NCI-H1436 (cell line): ENCODE data around the gene PTPRO.
A peak's percentile ranks its signal among the peaks of the same experiment; 100 is the strongest.

ENCODE experiments used
- DNase-seq: peaks from one replicate; lab custom pipeline; 2025; lab: John Stamatoyannopoulos, UW

The PTPRO gene

DNA sequence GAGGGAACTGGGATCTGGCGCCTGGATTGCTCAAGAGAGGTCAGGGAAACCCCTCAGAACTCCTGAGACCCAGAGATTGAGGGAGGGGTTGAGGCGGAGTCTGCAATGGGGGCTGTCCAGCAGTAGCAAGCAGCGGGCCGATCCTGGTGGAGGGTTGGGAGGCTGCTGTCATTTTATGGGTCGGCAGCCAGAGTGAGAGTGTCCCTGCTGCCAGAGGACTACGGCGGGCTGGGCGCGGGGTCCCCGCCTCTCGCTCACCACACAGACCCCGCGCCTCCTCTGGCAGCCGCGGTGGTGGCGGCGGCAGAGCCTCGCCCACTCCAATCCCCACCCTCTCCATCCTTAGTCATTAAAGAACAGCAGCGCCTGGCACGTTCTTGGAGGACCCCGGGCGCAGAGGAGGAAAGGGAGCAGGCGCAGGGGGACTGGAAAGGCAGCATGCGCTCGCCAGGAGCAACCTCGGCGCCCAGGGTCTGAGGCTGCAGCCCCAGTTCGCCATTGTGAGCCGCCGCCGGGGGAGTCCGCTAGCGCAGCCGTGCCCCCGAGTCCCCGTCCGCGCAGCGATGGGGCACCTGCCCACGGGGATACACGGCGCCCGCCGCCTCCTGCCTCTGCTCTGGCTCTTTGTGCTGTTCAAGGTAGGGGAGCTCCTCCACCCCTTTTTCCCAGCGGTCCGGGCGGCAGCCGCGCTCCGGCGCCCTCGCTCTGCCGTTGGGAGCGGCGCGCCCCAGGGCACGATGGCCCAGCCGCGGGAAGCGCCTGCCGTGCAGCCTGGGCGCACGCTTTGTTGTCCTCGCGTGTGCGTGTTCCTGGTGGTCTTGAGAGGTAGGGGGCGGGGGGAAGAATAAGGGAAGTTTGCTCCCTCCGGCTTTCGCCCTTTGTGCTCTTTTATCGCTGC, at the start of gene PTPRO:
Gene PTPRO (plus strand): TSS at position 345 of the 898 bp plus-strand sequence.
- DNase-seq, result peak; percentile 63

DNA sequence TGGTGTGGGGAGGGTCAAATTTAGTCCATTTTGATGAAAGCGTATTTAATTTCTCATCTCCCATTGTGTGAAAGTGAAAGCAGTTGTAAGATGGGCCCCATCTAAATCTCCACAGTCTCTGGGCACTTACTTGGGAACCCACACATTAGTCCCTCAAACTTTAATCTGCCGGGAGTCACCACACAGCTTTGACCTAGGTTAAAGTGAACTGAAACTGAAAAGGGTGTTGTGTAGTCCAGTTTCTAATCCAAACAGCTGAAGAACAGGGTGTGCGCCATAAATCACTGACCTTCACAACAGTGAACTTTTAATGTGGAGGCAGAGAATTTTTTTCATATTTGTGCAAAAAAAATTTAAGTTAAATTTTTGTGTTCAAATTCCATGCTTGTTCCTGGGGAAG, 48.4 kb upstream of the PTPRO start:
- no peak for DNase-seq

DNA sequence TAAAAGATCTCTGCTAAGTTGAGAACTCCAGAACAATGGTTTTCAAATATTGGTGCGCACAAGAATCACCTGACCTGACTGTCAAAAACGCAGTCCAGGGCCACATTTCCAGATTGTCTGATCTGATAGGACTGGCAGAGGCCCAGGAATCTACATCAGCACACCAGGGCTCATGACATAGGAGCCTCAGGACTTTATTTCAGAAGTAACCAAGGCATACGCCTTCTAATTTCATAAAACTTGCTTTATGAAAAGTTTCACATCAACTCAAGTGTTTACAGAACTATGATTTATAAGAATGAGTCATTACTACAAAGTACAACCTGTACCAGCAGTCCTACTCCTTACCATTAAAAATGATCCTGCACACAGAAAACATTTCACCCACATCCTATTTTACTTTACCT, 47.7 kb upstream of the PTPRO start:
- no peak for DNase-seq

DNA sequence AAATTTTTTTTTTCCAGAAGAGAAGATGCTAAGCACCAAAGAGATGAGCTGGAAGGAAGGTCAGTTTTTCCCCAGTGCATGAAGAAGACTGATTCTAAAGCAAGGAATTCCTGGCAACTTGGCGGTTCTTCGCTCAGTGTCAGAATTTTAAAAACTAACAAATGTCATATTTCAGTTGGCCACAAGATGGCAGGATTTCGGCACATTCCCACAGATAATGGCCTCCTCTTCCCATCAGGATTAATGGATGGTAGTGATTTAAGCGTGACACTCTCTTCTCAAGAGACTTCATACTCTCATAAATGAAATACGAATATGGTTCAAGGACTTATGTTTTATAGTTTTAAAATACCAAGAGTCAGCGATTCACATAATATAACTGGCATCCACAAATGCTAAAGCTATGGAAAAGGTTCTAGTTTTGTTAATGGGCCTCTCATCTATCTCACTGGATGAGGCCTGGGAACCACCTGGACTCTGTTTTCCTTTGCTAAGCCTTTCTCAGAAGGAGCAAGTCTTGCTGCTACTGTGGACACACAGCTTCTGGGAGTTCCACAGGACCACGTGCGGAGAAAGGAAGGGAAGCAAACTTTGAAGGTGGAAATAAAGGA, 46.1 kb upstream of the PTPRO start:
- no peak for DNase-seq

DNA sequence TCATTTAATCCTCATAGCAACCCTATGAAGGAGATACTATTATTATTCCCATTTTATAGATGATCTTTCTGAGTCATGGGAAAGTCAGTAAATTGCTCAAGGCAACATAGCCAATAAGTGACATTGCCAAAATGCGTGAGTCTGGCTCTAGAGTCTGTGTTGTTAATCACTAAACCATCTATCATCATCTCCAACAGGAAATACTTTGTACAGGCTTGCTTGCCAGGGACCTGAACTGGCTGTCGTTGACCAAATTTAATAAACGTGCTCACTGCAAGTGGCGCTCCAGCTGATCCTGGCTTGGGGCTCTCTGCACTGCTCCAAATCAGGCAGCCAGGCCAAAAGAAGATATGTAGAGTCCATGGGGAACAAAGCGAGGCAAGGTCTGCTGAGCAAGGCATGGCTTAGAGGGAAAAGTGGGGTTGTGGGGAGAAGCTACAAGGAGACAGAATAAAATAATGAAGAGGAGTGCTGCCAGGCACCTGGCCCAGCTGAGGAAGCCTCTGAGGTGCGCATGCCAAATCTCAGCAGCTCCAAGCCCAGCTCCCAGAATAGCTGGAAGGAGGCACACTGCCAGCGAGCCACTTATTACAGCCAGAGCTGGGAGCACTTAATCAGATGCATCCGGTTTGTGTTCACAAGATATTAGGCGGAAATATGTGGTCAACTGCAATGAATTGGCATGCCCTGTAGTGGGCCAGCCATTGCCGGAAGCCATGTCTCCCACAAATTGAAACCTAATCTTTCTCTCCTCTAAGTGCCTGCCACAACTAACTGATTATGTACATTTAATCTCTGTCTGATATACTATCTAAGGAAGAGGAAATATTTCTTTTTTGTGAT, 43.3 kb upstream of the PTPRO start:
- DNase-seq, result no peak

DNA sequence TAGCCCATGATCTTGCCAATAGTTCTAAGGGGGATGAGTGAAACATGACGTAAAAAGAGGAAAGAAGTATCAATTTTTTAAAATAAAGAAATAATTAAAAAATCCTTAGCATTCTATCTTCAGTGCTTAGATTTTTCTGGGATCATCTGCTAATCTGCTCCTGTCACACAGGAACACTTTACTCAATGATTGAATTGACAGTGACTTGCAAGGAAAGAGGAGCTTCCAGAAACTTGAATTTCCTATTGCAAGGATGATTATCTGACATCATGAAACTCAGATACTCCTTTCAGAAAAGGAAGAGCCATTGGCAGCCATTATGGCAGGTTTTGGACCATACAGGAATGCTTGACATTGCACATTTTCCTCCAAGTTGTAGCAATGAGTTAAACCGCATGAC, 41.4 kb upstream of the PTPRO start:
- DNase-seq, result no peak

DNA sequence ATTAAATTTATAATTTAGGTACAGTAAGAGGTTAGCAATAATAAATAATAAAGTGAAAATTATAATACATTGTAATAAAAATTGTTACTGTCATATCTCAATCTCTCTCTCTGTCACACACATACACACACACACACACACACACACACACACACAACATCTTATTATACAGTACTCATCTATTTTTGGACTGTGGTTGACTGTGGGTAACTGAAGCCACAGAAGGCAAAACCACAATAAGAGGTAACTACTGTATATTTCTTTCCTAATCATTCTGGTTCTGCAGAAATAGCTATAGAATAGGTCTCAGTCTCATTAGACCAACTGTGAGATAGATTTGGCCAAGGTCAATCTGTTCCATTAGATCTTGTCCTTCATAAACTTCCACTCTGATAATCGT, 33.1 kb upstream of the PTPRO start:
- no peak for DNase-seq

DNA sequence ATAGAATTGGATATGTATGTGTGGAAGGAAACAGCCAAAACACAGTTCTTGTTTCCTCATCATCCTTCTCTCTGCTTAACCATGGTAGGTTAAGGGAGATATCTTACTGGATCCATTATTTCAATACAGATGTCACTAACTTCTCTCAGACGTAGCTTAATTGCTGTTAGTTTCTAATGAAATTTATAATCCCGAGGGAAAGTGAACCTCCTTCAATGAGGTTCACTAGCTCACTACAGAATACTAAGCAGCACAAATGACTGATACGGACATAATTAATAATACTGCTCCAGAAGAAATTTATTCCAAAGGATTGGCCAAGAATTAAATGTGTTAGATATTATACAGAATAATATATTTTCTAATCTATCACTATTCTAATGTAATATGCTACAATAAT, 28.6 kb upstream of the PTPRO start:
- DNase-seq, result no peak

DNA sequence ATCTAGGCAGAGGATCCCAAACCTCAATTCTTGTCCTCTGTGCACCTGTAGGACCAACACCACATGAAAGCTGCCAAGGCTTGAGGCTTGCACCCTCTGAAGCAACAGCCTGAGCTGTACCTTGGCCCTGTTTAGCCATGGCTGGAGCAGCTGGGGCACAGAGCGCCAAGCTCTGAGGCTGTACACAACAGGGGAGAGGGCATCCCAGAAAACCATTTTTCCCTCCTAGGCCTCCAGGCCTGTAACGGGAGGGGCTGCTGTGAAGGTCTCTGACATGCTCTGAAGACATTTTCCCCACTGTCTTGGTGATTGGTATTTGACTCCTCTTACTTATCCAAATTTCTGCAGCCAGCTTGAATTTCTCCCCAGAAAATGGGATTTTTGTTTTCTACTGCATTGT, 22.4 kb upstream of the PTPRO start:
- no peak for DNase-seq

DNA sequence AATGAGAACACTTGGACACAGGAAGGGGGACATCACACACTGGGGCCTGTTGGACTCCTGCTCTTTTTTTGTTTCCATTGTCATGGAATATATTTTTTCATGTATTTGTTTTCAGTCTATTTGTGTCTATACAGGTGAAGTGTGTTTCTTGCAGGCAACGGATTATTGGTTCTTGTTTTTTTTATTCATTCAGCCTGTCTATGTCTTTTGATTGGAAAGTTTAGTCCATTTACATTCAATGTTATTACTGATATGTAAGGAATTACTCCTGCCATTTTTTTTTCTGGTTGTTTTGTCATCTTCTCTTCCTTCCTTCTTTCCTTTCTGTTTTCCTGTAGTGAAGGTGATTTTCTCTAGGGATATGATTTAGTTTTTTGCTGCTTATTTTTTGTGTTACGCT, 18.0 kb upstream of the PTPRO start:
- no peak for DNase-seq

DNA sequence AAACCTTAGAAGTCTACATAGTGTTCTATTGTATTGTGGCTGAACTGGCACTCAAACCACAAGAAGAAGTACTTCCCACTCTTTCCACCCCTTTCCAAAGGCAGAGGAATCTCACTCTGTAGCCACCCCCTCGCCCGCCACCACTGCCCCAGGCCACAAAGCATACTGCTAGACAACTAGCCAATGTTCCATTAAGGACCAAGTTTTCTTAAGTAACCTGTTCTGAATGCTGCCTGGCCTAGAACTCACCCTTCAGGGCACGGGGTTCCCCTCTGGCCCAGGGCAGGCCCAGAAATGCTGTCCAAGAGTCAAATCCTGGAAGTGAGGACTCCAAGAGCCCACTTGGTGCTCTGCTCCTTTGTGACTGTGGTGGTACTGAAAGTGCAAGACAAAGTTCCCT, 15.7 kb upstream of the PTPRO start:
- no peak for DNase-seq

DNA sequence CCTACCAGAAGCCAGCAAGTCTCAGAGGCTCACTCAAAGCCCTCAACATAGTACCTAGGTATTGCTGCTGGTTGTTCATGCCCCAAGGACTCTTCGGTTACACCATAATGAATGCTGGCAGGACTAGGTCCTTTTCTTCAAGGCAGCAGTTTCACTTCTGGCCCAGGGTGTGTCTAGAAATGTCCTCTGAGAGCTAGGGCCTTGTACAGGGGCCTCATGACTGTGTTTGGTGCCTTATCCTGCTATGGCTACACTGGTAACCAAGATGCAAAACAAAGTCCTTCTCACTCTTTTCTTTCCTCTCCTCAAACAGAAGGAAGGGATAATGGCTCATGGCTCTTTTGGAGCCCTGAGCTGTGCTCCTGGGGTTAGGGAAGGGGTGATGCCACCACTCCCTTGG, 15.2 kb upstream of the PTPRO start:
- no peak for DNase-seq

DNA sequence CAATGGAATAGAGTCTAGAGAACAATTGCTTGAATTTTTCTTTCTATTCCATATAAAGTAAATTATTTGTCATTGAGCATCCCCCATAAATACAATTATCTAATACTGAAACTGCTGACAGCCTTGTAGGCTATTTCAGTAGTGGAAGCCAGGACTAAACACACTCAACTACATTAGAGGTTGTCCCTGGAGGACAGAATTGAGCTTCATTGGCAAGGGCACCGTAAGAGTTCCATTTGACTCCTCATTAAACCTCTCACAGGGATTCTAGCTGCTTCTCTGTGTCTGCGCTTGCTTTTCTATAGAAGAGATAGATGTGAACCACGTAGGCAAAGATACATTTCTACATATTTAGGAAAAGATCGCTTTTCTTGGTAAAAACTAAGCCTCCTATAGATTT, 3.5 kb upstream of the PTPRO start:
- DNase-seq, result peak; percentile 46

DNA sequence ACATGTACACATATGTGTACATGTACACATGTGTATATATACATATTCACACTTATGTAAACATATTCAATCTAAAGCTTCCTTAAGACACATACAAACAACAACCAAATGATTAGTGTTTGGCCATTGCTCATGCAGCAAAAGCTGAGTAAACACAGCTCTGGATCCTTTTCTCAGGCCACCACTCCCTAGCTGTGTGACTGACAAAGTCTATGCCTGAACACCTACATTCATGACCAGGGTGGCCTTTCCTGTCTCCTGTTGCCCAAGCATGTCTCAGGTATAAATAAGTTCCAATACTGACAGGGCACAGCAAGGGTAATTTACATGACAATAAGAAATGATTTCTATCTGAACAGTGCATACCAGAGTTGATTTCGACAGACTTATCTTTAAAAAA, 1.4 kb upstream of the PTPRO start:
- DNase-seq, result no peak

DNA sequence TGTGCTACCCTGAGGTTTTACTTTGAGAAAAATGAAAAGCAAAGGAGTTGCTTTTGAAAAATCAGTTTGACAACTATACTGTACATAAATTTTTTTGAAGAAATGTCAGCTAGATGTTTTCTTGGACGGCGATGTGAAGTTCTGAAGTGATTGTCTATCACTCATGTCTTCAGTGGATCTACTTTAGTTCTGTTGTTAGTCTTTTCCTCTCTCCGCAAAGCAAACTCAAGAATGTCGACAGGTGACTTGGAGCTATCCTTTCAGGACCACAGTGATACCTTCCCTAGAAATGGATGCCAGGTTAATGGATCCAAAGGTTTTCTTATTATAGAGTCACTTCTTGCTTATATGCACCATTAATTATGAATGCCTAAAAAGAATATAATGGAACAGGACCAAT, 1.2 kb downstream of the PTPRO start:
- no peak for DNase-seq

DNA sequence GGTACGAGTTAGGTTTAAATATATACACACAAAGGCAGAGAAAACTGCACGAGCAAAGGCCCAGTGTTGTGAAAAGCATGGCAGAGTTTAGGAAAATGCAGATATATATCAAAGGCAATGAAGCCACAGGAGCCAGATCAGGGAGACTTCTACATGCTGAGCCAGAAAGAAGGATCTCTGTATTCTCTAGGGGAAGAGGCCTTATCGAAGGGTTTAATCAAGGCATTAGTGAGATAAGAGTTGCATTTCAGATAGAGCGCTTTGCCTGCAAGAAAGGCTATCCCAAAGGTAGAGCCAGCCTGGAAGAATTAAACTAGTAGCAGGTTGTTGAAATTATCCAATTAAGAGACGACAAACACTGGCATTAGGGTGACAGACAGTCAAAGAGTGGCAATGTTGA, 7.6 kb downstream of the PTPRO start:
- no peak for DNase-seq

DNA sequence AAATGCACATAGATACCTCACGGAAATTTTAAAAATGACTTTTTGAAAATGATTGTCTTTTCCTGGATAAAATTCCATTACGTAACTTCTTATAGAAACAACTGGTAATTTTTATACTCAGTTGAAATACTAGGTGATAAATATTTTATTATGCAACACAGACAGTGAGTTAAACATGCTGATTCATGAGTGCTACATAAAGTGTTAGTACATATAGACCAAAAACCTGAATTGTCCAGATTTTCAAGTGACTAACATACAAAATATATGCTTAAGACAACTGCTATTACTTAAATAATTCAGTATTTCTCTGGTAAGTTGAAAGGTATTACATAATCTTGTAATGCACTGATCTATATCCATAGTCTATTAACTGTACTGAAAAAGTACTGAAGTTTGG, 11.9 kb downstream of the PTPRO start:
- DNase-seq, result no peak

DNA sequence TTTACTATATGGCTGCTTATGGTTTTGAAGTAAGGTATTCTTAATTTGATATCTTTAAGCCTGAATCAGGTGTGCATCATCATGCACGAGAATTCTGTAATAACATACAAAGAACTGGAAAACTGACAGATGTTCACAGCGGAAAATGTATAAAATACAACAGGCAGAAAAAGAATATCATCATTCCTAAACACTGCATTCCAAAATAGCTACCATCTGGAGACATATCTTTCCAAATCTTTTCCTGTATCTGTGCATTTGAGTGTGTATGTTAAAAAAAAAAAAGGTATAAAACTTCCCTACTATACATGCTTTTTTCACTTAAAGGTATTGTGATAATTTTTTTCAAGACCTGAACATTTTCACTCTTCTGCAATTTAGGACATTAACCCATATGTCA, 13.7 kb downstream of the PTPRO start:
- DNase-seq, result no peak

DNA sequence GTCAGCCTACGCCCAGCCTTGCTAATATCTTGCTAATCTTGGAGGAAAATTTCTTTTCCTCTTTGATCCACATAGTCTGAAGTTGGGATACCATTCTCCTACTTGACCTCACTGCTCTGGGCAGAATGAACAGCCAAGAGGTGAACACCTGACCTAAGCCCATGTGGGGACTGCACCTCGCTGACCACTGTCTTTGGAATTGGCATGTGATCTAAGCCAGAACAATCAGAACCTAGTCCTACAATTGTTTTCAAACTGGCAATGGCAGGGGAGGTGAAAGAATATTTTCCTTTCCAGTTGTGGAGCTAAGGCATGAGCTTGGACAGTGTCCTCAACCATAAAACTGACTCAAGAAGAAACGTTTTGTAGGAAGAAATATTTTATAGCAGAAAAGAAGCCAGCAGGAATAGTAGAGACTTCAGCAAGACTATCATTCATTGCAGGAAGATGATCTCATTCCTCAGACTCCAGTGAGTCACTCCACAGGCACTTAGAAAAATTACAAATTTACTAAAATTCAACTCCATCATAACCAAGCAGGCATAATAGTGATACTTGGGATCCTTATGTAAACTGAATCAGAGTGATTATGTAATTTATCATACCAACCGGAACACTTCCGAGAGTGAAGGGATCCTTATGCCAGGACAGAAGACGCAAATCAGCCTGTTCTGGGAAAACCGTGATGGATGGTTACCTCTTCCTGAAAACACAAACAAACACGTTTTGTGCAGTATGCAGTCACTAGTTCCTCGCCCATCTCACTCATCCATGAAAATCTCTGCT, 14.7 kb downstream of the PTPRO start:
- no peak for DNase-seq

DNA sequence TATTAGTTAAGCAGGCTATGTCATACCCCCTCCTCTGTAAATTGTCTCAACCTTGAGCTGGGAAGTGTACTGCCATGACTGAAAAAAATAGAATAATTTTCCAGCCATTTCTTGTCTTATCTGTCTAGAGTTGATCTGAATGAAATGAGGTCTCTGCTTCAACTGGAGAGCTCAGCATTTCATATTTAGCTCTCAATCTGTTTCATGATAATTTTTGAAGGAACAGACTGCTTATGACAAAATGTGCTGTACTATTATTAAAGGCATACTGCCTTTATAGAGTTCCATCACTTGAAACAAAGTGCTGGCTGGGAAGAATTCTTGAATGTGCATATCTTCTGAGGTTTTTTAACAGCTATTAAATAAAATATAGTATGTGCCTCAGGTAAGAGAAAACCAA, 19.1 kb downstream of the PTPRO start:
- no peak for DNase-seq

DNA sequence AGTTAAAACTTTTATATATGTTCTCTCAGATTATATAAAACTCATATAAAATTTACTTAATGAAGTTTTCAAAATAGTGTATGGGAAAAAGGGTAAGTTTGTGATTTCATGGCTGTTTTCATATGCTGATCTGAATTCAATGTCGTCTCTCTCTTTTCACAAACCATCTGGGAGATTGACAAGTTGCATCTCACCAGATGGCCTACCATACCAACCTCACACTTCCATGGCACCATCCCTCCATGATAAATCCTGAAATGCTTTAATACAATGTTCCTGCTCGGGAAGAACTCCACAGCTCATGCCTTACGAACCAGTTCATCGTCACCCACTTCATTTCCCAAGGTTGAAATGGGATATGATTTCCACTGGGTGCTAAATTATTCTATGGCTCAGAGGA, 22.3 kb downstream of the PTPRO start:
- DNase-seq, result no peak

DNA sequence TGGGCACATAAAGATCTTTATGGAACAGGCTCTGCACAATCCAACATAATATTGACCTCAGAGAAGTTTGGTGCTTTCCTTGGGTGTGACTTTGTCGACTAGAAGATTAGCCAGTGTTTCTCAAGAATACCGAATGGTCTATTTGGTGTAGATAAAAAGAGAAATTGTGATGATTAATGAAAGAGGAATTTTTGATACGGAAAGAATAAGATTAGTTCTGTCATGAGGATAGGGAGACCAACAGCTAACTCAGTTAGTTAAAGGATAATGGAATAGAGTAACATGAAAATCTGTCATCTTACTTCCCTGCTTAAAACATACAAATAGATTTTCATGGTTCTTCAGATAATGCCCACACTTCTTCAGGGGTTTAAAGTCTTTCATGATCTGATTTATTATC, 24.2 kb downstream of the PTPRO start:
- no peak for DNase-seq
